RPMI8226 (cell line): Measurements from ENCODE around the gene KCNK2.

Source experiments
- DNase-seq: peaks from one replicate; pipeline ENCODE4 v3.0.0-alpha.2; 2015

KCNK2 gene

DNA sequence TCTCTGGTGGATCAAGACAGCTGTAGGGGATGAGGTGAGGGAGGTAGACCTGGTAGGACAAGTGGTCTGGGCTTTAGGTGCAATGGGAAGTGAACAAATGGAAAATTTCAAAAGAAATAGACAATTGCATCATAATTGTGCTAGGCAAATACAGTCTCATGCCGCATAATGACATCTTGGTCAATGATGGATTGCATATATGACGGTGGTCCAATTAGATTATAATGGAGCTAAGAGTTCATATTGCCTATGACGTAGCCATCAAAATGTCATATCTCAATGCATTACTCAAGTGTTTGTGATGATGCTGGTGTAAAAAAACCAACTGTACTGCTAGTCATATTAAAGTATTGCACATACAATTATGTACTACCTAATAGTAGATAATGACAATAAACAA lies 19.0 kb downstream of the KCNK2 start:
- no peak for DNase-seq

- no peak for DNase-seq
Observed at GRCh38 chr1:215104283-215104682, 21.7 kb downstream of the KCNK2 start.

DNA sequence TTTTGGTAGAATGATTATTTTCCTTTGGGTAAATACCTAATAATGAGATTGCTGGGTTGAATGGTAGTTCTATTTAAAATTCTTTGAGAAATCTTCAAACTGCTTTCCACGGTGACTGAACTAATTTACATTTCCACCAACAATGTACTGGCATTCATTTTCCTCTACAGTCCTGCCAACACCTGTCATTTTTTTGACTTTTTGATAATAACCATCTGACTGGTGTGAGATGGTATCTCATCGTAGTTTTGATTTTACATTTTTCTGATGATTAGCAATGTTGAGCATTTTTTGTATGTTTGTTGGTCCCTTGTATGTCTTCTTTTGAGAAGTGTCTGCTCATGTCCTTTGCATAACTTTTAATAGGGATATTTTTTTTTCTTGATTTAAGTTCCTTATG lies 23.5 kb downstream of the KCNK2 start:
- DNase-seq, result no peak

DNA sequence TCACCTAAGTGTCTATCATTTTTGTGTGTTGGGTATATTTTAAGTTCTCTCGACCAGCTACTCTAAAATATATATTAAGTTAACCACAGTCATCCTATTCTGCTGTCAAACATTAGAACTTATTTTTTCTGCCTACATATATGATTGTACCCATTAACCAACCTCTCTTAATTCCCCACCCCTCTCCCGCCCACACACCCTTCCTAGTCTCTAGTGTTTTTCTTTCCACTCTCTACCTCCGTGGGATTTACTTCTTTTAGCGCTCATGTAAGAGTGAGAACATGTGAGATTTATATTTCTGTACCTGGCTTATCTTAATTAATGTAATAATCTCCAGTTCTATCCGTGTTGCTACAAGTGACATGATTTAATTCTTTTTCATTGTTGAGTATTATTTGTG lies 26.6 kb downstream of the KCNK2 start:
- no peak for DNase-seq

DNA sequence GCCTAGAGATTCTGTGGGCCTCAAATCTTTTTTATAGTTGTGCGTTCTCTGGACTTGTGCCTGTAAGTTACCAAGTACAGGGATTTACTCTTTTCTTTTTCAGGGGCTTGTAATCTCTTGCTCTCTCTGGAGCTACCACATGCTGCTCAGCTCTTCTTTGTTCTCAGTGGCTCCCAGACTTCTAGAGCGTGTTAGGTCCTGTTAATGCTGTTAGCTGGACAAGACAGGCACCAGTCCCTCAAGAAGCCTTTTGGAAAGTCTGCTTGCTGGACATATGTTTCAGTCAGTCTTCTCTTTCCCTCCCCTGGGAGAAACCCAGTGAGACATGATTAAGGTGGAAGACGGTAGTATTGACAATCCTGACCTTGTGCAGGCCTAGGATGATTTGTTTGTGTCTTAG lies 29.4 kb downstream of the KCNK2 start:
- no peak for DNase-seq

DNA sequence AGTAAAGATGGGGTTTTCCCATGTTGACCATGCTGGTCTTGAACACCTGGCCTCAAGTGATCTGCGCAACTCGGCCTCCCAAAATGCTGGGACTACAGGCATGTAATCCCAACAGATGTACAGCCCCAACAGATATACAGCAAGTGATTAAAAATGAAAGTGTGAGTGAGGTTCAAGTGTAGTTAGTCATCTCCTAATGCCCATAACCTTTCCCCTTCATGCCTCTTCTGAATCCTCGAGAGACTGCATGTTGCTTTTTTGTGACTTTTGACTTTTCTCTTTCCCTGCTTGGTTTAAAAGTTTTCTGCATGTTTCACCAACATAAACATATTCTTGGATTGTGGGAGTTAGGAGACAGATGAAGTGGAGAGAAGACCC lies 31.2 kb downstream of the KCNK2 start:
- no peak for DNase-seq

GRCh38 chr1:215114154-215114933 lies 31.8 kb downstream of the KCNK2 start:
- no peak for DNase-seq

DNA sequence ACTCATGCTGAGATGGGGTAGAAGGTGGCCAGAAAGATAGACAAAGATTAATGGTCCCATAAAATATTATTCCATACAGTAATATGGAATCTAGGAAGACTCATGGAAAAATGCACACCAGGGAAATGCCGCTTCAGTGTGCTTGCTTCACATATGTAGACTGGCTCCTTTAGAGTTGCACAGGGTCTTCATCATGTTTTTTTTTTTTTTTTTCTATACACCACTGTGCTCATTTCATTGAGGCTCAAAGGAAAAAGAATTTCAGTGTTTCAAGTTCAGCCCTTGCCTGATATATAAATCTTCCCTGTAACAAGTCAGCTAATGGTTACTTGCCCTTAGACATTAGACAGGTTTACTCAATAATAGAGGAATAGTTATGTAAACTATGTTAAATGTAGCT lies 33.2 kb downstream of the KCNK2 start:
- DNase-seq, result no peak

DNA sequence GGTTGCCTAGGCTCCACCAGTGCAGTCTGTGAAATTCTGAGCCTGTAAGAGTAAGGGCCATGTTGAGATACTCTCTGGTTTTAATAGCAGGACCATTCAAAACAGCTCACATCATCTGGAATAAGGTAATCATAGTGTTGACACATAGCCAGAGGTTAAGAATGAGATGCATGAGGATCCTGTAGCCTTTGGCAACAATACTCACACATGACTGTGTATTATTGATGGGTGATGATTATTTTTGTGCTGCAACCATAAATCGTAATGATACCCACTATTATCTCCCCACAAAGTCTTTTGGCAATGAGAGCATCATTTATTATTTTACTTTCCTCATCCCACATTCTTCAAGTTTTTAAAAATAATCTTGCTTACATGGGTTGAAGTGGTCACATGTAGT lies 35.5 kb downstream of the KCNK2 start:
- DNase-seq, result no peak

- DNase-seq, result no peak
Observed at GRCh38 chr1:215119056-215119455, 36.5 kb downstream of the KCNK2 start.

DNA sequence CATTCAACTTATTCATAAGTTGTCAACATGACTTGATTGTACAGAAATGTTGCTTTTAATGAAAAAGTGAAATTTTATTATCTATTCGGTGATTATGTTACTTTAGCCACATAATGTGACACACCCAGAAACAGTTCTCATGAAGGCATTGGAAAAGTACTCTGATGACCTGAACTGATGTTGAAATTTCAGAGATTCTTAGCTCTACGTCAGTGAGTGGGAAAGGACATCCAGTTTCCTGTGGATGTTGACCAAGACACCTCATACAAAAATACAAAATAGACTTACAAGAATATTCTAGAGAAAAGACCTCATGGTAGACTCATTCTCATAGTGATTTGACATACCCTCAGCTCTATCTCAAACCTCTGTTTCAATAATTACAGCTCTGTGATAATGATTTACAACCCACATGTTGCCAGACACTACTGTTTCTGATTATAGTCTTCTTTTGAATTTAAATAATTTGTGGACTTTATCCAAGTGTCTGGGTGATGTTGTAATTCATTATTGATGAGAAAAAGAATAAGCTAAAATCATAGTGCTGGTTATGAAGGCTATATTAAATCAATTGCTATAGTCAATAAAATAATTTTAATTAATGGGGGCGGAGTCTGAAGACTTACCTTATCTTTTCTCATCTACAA lies 37.3 kb downstream of the KCNK2 start:
- no peak for DNase-seq

- peak; percentile 7 for DNase-seq
Observed at GRCh38 chr1:215128504-215128903, 46.0 kb downstream of the KCNK2 start.

- DNase-seq, result no peak
Observed at GRCh38 chr1:215131291-215131690, 48.8 kb downstream of the KCNK2 start.

DNA sequence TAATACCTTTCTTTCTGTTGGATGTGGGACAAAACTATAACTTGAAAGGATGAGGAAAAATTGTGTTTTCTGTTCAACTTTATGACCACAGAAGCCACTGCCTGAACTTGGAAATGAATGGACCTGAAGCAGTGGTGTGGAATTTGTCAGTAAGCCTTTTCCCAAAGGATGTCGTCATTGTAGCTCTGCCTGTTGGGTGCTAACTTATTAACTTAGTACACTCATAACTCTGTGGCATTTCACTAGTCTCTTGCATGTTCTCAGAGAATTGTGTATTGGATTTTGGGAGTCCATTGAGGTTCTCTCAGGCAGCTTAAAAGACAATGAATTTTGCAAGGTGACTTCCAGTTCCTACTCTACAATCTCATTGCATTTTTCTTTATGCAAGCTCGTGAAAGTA lies 49.6 kb downstream of the KCNK2 start:
- DNase-seq, result no peak

- no peak for DNase-seq
Observed at GRCh38 chr1:215133532-215133931, 51.0 kb downstream of the KCNK2 start.

DNA sequence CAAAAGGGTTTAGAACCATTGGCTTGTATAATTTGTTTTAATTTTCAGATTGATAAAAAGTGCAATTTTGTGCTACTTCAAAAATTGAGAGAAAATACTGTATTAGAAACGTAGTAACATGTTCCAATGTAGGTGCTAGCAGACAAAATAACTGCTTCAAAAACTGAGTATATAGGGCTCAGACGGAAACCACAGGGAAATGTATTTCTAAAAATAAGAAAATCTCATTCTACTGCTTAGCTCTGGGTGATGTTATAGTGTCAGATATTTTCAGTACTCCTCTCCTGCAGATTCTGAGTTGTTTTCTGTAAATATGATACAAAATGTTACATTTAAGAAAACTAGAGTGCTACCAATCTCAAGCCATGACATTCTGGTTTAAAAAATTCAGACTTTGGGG lies 55.4 kb downstream of the KCNK2 start:
- DNase-seq, result no peak

GRCh38 chr1:215140135-215140534 lies 57.6 kb downstream of the KCNK2 start:
- no peak for DNase-seq

GRCh38 chr1:215141460-215141859 lies 58.9 kb downstream of the KCNK2 start:
- DNase-seq, result no peak

- DNase-seq, result no peak
Observed at GRCh38 chr1:215143497-215143896, 61.0 kb downstream of the KCNK2 start.

- DNase-seq, result peak; percentile 42
Observed at GRCh38 chr1:215146240-215146975, 63.9 kb downstream of the KCNK2 start.

DNA sequence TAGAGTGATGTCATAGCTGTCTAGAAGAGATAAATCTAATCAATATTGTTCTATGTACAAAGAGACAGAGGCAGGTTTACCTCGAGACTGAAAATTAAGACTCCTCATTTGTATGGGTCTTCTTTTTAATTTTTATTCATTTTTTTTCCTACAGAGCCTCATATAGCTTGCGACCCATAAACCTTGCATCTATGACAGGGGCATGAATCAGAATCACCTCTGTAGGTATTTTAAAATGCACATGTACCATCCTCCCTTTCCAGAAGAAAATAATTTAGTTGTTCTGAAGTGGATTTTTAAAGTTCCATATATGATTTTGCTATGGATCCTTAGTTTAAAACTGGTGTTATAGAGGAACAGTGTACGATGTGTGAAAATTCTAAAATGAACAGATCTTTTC lies 64.5 kb downstream of the KCNK2 start:
- DNase-seq, result no peak

GRCh38 chr1:215151841-215152549 lies 69.5 kb downstream of the KCNK2 start:
- no peak for DNase-seq

DNA sequence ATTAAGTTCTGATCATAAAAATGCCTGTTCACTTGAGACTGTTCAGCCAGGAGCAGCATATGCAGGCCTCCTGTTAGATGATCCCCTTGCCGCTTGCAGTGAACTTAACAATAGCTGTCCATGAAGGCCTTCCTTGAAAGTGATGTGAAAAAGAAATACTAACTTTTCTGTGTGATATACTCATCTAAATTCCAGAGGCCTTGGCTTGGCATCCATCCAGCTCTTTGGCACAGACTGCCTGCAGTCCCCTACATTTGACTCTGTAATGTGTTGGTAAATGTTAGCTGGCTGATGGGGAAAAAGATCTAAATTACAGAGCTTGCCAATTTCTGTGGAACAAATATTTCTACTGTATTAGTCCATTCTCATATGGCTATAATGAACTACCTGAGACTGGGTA lies 73.7 kb downstream of the KCNK2 start:
- no peak for DNase-seq

DNA sequence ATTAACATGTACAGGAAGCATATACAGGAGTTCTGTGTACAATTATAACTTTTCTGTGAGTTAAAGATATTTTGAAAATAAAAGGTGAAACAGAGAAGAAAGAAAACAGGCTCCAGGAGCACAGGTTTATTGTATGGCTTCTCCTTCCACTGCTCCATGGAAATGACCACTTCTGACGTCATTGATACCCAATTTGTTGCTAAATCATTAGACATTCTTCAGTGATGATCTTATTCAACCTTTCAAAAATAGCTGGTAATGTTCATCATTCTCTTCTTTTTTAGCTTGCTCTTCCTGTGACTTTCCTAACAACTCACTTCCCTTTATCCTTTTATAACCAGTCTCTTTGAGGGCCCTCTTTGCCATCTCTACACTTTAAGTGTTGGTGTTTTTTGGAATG lies 77.8 kb downstream of the KCNK2 start:
- DNase-seq, result no peak
